GM12878 (cell line): ENCODE data around the gene NCLN. TPM values are rescaled to one million over a fixed set of nuclear protein-coding genes. Genes with fewer than 3 reads are reported as not detected.
"Not testable (repeated sequence)": the region's sequence is repeated elsewhere in the genome, so short reads cannot be mapped to it uniquely, and the experiment has no call there.

Experiments
- ATAC-seq: fragments of 200-7000 bp; cut with Tn5 transposase; 3 replicates; pipeline ENCODE4 v1.9.1; 2020; ENCODE audit warnings: mild to moderate bottlenecking, moderate library complexity
- BruUV-seq: library from RNA; stranded (reverse); fragments of 400-500 nt; replicated peaks from 2 replicates; lab custom pipeline; 2021; lab: Mats Ljungman, UMichigan
- CTCF ChIA-PET: fragments of 300-600 bp; sonication (Branson Sonifier 250); formaldehyde crosslinking; extraction: SDS; loops from one replicate; lab custom pipeline; 2021; ENCODE audit warnings: inconsistent platforms; lab: Yijun Ruan, JAX
- POLR2A ChIA-PET: fragments of 350-600 bp; formaldehyde crosslinking; extraction: SDS; loops from one replicate; lab custom pipeline; 2021; ENCODE audit warnings: inconsistent platforms; lab: Charles Lee
- RAD21 ChIA-PET: fragments of 300-600 bp; sonication (Branson Sonifier 250); formaldehyde crosslinking; loops from one replicate; lab custom pipeline; 2023; ENCODE audit warnings: antibody characterized with exemption; ENCODE audit not compliant: unreplicated experiment; lab: Charles Lee
- SMC1A ChIA-PET: fragments of 300-600 bp; sonication (Branson Sonifier 250); formaldehyde crosslinking; loops from one replicate; lab custom pipeline; 2023; ENCODE audit not compliant: unreplicated experiment, uncharacterized antibody; lab: Charles Lee
- DNase-seq: peaks from one replicate; pipeline ENCODE4 v3.0.0-alpha.2; 2011; ENCODE audit warnings: low read depth, low spot score
- FAIRE-seq: peaks from 3 replicates; lab custom pipeline; 2011; peaks lifted over from hg19 to GRCh38; lab: Jason Lieb, UNC
- H2AFZ ChIP-seq: 2 replicates; pipeline ENCODE4 v1.6.0; 2011; ENCODE audit warnings: low read depth, low read length, control low read depth; ENCODE audit not compliant: control insufficient read depth
- H3K27ac ChIP-seq: 2 replicates; pipeline ENCODE4 v1.5.1; 2011; ENCODE audit warnings: control low read depth; ENCODE audit not compliant: control insufficient read depth, insufficient read depth
- H3K27me3 ChIP-seq, 2 experiments: replicated peaks in 1 of 2; 2 replicates each; pipeline versions ENCODE4 v1.6.0 to v1.6.1; 2011; ENCODE audit warnings: low read length in 1 of 2; ENCODE audit not compliant: control insufficient read depth in 2 of 2, insufficient read depth in 2 of 2
- H3K36me3 ChIP-seq, 2 experiments: 2 replicates each; pipeline ENCODE4 v1.5.1; 2011; ENCODE audit warnings: low read length in 1 of 2; ENCODE audit not compliant: control insufficient read depth in 2 of 2, insufficient read depth in 2 of 2
- H3K4me1 ChIP-seq: 2 replicates; pipeline ENCODE4 v1.6.1; 2011; ENCODE audit warnings: mild to moderate bottlenecking, low read length, moderate library complexity, mixed read lengths; ENCODE audit not compliant: control insufficient read depth, insufficient read depth
- H3K4me2 ChIP-seq: 2 replicates; pipeline ENCODE4 v1.6.0; 2011; ENCODE audit warnings: control low read depth; ENCODE audit not compliant: control insufficient read depth, insufficient read depth
- H3K4me3 ChIP-seq: fragments of 200-600 bp; sonication (generic); 2 replicates; pipeline ENCODE4 v1.5.1; 2016
- H3K79me2 ChIP-seq: 2 replicates; pipeline ENCODE4 v1.6.0; 2011; ENCODE audit warnings: low read length; ENCODE audit not compliant: control insufficient read depth, insufficient read depth
- H3K9ac ChIP-seq: 2 replicates; pipeline ENCODE4 v1.8.0; 2011; ENCODE audit warnings: low read length, control low read depth, mixed read lengths; ENCODE audit not compliant: control insufficient read depth, insufficient read depth
- H3K9me3 ChIP-seq: replicated peaks from 3 replicates; pipeline ENCODE4 v1.5.1; 2011; ENCODE audit warnings: mild to moderate bottlenecking, low read length; ENCODE audit not compliant: control insufficient read depth, insufficient read depth
- H4K20me1 ChIP-seq: 2 replicates; pipeline ENCODE4 v1.6.0; 2011; ENCODE audit not compliant: control insufficient read depth, insufficient read depth
- BMI1 ChIP-seq: fragments of 450-650 bp; IDR thresholded peaks from 2 replicates; pipeline ENCODE4 v1.6.1; 2016; ENCODE audit warnings: mild to moderate bottlenecking, moderate library complexity, borderline replicate concordance
- CBX3 ChIP-seq: fragments of 200-600 bp; sonication (generic); IDR thresholded peaks from 2 replicates; pipeline ENCODE4 v1.6.1; 2016; ENCODE audit warnings: low read depth, borderline replicate concordance
- CREM ChIP-seq: IDR thresholded peaks from 2 replicates; pipeline ENCODE4 v1.6.1; 2014; ENCODE audit warnings: antibody characterized with exemption, low read depth
- EP300 ChIP-seq, 2 experiments: fragments of 150-350 bp in 1 of 2; IDR thresholded peaks; 2 replicates each; pipeline ENCODE4 v1.6.1; 2011 to 2012; ENCODE audit warnings: low read depth in 2 of 2, low read length in 2 of 2, borderline replicate concordance in 1 of 2, improper control_type of control experiment in 1 of 2, inconsistent platforms in 1 of 2; ENCODE audit not compliant: control insufficient read depth in 1 of 2
- HDAC6 ChIP-seq: fragments of 200-600 bp; sonication (generic); IDR thresholded peaks from one replicate; pipeline ENCODE4 v1.8.0; 2017; ENCODE audit warnings: antibody characterized with exemption; ENCODE audit not compliant: unreplicated experiment
- IRF4 ChIP-seq: IDR thresholded peaks from 2 replicates; pipeline ENCODE4 v1.6.1; 2011; ENCODE audit warnings: low read depth, low read length
- MYC ChIP-seq: IDR thresholded peaks from 2 replicates; pipeline ENCODE4 v1.6.1; 2011; ENCODE audit warnings: mild to moderate bottlenecking, low read length, moderate library complexity, inconsistent platforms; ENCODE audit not compliant: insufficient read depth, insufficient replicate concordance, insufficient read length, severe bottlenecking
- RAD51 ChIP-seq: fragments of 450-650 bp; IDR thresholded peaks from 2 replicates; pipeline ENCODE4 v1.6.1; 2016; ENCODE audit warnings: moderate library complexity, mild to moderate bottlenecking, inconsistent platforms
- TCF7 ChIP-seq: IDR thresholded peaks from 2 replicates; pipeline ENCODE4 v1.6.1; 2014; ENCODE audit warnings: antibody characterized with exemption, borderline replicate concordance
- ZBTB11 ChIP-seq: fragments of 450-650 bp; formaldehyde crosslinking; IDR thresholded peaks from 2 replicates; pipeline ENCODE4 v1.5.0; 2022; ENCODE audit warnings: mild to moderate bottlenecking, missing genetic modification characterization
- WGBS: methylation state at CpG from one replicate; pipeline ENCODE4 v1.1.6; 2016; ENCODE audit warnings: low lambda C conversion rate; ENCODE audit not compliant: insufficient replicate concordance, insufficient coverage; ENCODE audit errors: missing lambda C conversion rate; 5-methylcytosine and 5-hydroxymethylcytosine counted together
- in situ Hi-C: fragments of 300-500 bp; cut with MboI; formaldehyde crosslinking; loops from 9 replicates; pipeline ENCODE4 v1.14.3; 2018; ENCODE audit warnings: mixed read lengths
- intact Hi-C: fragments of 100-400 bp; cut with micrococcal nuclease; formaldehyde crosslinking; loops from one replicate; pipeline ENCODE4 v1.14.2; 2022; ENCODE audit not compliant: unreplicated experiment
- polyA plus RNA-seq, 11 experiments: library from polyadenylated mRNA; depleted of rRNA in 4 of 11; unstranded in 6 of 11; stranded (reverse) in 5 of 11; fragments of >200 nt; fragmentation: Nextera tagmentation in 4 of 11; fragmentation: Illumina TruSeq in 1 of 11; extraction: Ambion mirVana in 4 of 11; extraction: Trizol in 1 of 11; gene quantifications; 1 replicate in 1 of 11; 2 replicates in 10 of 11; pipeline versions ENCODE4 v1.2.1 to v1.2.3, GENCODE V29; 2011 to 2016; ENCODE audit warnings: inconsistent platforms in 2 of 11, missing spikeins in 2 of 11, low read depth in 1 of 11
- total RNA-seq, 4 experiments: library from RNA; depleted of rRNA in 3 of 4; stranded (reverse); fragments of >200 nt in 3 of 4; fragmentation: Illumina TruSeq in 1 of 4; extraction: Trizol in 1 of 4; gene quantifications; 2 replicates each; pipeline versions ENCODE4 v1.2.1 to v1.2.3, GENCODE V29; 2013 to 2021
- TF ChIP-seq, protein P1 (sequence below): fragments of 450-650 bp; formaldehyde crosslinking; IDR thresholded peaks from 2 replicates; pipeline ENCODE4 v1.4.0; 2022; ENCODE audit warnings: mild to moderate bottlenecking, moderate library complexity

The NCLN gene
- total and polyA plus RNA-seq, 10 of the 15 experiments (the other 5 are each of a cell fraction or from before 2014, with no cell fraction given) = 2.2 to 79.1 (median 36.0) TPM

DNA sequence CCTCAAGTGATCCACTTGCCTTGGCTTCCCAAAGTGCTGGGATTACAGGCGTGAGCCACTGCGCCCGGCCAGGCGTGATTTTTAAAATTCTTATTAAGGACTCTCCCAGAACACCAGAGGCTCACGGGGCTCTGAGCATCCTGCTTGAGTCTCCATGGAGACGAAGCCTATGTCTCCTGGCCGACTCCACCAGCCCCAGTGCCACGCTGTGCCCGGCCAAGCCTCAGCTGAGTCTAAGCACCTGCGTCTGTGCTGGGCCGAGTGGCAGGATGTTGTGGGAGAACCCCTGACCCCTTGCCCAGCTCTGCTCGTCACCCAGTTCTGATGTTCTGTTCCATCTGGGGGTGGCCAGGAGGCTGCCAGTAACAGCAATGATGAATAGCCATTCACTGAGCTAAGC, 34.8 kb downstream of the NCLN start:
- ChIA-PET POLR2A (no interaction called here), SMC1A (no interaction called here), RAD21 (no interaction called here), CTCF (no interaction called here)
- no peak overlapping the region for H3K27ac ChIP-seq
- no peaks in the 10 kb centered on the region for H3K36me3 ChIP-seq
- no peaks in the 10 kb centered on the region for H3K79me2 ChIP-seq
- no peak for DNase-seq
- no peaks in the 10 kb centered on the region for H4K20me1 ChIP-seq
- TF ChIP-seq IRF4 (no peak), TCF7 (no peak), ZBTB11 (no peak), BMI1 (no peak), RAD51 (no peak), CREM (no peak), CBX3 (no peak), MYC (no peak), EP300 (IDR thresholded peaks at IDR 0.05; ENCODE audit: borderline replicate concordance in 1 of 2, control insufficient read depth in 1 of 2, low read depth in 2 of 2, low read length in 2 of 2) (no peak), HDAC6 (no peak)
- TF ChIP-seq, protein P1, sequence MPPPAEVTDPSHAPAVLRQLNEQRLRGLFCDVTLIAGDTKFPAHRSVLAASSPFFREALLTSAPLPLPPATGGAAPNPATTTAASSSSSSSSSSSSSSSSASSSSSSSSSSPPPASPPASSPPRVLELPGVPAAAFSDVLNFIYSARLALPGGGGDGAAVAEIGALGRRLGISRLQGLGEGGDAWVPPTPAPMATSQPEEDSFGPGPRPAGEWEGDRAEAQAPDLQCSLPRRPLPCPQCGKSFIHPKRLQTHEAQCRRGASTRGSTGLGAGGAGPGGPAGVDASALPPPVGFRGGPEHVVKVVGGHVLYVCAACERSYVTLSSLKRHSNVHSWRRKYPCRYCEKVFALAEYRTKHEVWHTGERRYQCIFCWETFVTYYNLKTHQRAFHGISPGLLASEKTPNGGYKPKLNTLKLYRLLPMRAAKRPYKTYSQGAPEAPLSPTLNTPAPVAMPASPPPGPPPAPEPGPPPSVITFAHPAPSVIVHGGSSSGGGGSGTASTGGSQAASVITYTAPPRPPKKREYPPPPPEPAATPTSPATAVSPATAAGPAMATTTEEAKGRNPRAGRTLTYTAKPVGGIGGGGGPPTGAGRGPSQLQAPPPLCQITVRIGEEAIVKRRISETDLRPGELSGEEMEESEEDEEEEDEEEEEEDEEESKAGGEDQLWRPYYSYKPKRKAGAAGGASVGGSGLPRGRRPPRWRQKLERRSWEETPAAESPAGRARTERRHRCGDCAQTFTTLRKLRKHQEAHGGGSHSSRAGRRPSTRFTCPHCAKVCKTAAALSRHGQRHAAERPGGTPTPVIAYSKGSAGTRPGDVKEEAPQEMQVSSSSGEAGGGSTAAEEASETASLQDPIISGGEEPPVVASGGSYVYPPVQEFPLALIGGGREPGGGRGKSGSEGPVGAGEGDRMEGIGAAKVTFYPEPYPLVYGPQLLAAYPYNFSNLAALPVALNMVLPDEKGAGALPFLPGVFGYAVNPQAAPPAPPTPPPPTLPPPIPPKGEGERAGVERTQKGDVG (CRISPR knock-in tag) = no peak
- H2AFZ ChIP-seq = no peak overlapping the region
- H3K4me1 ChIP-seq = no peaks in the 10 kb centered on the region
- in situ Hi-C loops = no loop called here
- intact Hi-C loops = no loop called here
- no TSS peak for BruUV-seq
- H3K4me3 ChIP-seq = no peak overlapping the region
- H3K4me2 ChIP-seq = no peak overlapping the region
- no peak for FAIRE-seq
- H3K9me3 ChIP-seq = no peaks in the 10 kb centered on the region
- ATAC-seq = no peak
- H3K9ac ChIP-seq = no peak overlapping the region
- WGBS = 41% methylated on average over 12 of the region's 12 CpGs
- H3K27me3 ChIP-seq = no peaks in the 10 kb centered on the region

DNA sequence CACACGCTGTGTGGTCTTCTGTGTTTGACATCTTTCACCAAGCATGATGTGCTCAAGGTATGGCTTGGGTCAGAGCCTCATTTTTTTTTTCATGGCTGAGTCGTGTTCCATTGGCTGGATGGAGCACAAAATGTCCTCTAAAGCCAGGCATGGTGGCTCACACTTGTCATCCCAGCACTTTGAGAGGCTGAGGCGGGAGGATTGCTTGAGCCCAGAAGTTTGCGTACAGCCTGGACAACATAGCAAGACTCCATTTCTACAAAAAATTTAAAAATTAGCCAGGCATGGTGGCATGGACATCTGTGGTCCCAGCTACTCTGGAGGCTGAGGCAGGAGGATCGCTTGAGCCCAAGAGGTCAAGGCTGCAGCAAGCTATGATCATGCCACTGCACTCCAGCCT, 35.8 kb downstream of the NCLN start:
- DNase-seq, H3K4me2 ChIP-seq, H2AFZ ChIP-seq, H3K4me3 ChIP-seq, in situ Hi-C loops, H3K36me3 ChIP-seq, H3K9ac ChIP-seq, ATAC-seq, H3K27ac ChIP-seq, H3K79me2 ChIP-seq, FAIRE-seq, BruUV-seq, intact Hi-C loops, H4K20me1 ChIP-seq, RAD21 ChIA-PET, H3K9me3 ChIP-seq, SMC1A ChIA-PET, H3K27me3 ChIP-seq, H3K4me1 ChIP-seq: not testable (repeated sequence)
- POLR2A ChIA-PET = interaction anchor here (0.6 kb wide), 1 partner anchor 317 kb away, joined by 6 read pairs; no protein-coding TSS in a partner anchor
- 52% methylated on average over 5 of the region's 5 CpGs for WGBS
- CTCF ChIA-PET = interaction anchor here (1.4 kb wide), 1 partner anchor 146 kb away, joined by 3 read pairs; no protein-coding TSS in a partner anchor
